Upper lobe of left lung (tissue), 4 donors: ENCODE data around the gene NSD1.

ENCODE experiments used
- CTCF ChIP-seq, 6 experiments: fragments of 450-650 bp in 4 of 6; fragments of 200-600 bp in 2 of 6; sonication (generic) in 2 of 6; IDR thresholded peaks; one replicate each; pipeline ENCODE4 v1.5.1; 2016 to 2019; ENCODE audit warnings: antibody characterized with exemption in 6 of 6
- POLR2A ChIP-seq, 4 donors: fragments of 450-650 bp; IDR thresholded peaks; one replicate each; pipeline ENCODE4 v1.5.1; 2016 to 2017; ENCODE audit warnings: antibody characterized with exemption in 4 of 4, mild to moderate bottlenecking in 2 of 4

GRCh38 chr5:177290816-177291596, 157.4 kb downstream of the NSD1 start:
- TF ChIP-seq CTCF (IDR thresholded peaks at IDR 0.05): no peak
- TF ChIP-seq POLR2A (IDR thresholded peaks at IDR 0.05): no peak
